Measurements from ENCODE around the gene PRR27.

- TF ChIP-seq, protein P1, sequence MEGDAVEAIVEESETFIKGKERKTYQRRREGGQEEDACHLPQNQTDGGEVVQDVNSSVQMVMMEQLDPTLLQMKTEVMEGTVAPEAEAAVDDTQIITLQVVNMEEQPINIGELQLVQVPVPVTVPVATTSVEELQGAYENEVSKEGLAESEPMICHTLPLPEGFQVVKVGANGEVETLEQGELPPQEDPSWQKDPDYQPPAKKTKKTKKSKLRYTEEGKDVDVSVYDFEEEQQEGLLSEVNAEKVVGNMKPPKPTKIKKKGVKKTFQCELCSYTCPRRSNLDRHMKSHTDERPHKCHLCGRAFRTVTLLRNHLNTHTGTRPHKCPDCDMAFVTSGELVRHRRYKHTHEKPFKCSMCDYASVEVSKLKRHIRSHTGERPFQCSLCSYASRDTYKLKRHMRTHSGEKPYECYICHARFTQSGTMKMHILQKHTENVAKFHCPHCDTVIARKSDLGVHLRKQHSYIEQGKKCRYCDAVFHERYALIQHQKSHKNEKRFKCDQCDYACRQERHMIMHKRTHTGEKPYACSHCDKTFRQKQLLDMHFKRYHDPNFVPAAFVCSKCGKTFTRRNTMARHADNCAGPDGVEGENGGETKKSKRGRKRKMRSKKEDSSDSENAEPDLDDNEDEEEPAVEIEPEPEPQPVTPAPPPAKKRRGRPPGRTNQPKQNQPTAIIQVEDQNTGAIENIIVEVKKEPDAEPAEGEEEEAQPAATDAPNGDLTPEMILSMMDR (IDR thresholded peaks at IDR 0.05; ENCODE audit: low read depth, low read length, poor library complexity, severe bottlenecking), result no peak
- no peak for TF ChIP-seq EZH2phosphoT487 (IDR thresholded peaks at IDR 0.05; ENCODE audit: borderline replicate concordance, low read length)
Observed at GRCh38 chr4:70110917-70111316, 43.1 kb upstream of the PRR27 start.

Data from DOHH2 (cell line).